ENCODE measurements around the gene ZNF592. TPM values are rescaled to one million over a fixed set of nuclear protein-coding genes. Genes with fewer than 3 reads are reported as not detected.
A peak's percentile ranks its signal among the peaks of the same experiment; 100 is the strongest.

ZNF592 gene
- total and polyA plus RNA-seq, 9 of the 15 experiments (the other 6 are each of a cell fraction or from before 2014, with no cell fraction given): 0.88 to 23.8 (median 7.4) TPM

DNA sequence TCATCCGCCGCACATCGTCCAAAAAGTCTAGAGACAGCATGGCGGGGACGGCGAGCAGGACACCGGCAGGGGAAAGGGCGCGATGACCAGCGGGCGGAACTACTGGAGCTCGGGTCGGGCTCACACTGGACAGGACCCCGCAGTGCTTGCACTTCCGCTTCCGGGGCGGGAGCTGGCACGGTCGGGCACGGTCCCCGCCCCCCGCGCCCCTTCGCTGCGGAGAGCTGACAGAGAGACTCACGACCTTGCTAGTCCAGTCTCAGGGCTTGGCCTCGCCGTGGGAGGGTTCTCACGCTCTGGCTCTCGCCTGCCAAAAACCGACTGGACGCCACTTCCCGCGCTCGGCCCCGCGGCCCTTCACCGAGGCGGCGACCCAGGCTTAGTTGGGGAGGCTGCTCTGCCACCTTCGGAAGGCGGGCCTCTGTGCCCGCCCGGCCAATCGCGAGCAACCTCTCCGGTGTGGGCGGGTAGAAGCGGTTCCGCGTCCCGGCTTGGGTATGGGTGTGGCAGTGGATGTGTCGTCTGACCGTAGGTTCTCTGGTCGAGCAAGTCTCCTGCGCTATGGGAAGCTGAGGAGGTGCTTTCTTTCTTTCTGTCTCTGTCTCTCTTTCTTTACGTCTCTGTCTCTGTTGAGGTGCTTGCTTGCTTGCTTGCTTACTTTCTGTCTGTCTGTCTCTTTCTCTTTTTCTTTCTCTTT, 32.2 kb upstream of the ZNF592 start, which contains the start of gene SEC11A (continued):
- TF ChIP-seq ATF6 (CRISPR knock-in tag; IDR thresholded peaks at IDR 0.05): peak; percentile 46; the same call in 1 of the 2 replicates
- TF ChIP-seq TCFL5 (CRISPR knock-in tag; conservative IDR thresholded peaks at IDR 0.05): no peak
- TF ChIP-seq CBFA2T3 (IDR thresholded peaks at IDR 0.05): no peak; the same call in 1 of the 2 replicates
- TF ChIP-seq ZBTB11 (CRISPR knock-in tag; IDR thresholded peaks at IDR 0.05): peak; percentile 92 to 99 (median 98)
- peak in 1 of 2 experiments; percentile 90; a peak in 1 of 4 replicates for TF ChIP-seq BCLAF1 (IDR thresholded peaks at IDR 0.05; ENCODE audit: borderline replicate concordance in 1 of 2, control insufficient read depth in 1 of 2, low read depth in 2 of 2, low read length in 1 of 2)
- peak; percentile 97 for TF ChIP-seq POLR2G (IDR thresholded peaks at IDR 0.05; ENCODE audit: low read depth, low read length)
- no peak for TF ChIP-seq MECOM (CRISPR knock-in tag; IDR thresholded peaks at IDR 0.05)
- TF ChIP-seq SIN3A (IDR thresholded peaks at IDR 0.05; ENCODE audit: borderline replicate concordance in 2 of 2, control insufficient read depth in 1 of 2, low read depth in 2 of 2, low read length in 2 of 2): peak; percentile 87 to 94
- TF ChIP-seq, protein P1, sequence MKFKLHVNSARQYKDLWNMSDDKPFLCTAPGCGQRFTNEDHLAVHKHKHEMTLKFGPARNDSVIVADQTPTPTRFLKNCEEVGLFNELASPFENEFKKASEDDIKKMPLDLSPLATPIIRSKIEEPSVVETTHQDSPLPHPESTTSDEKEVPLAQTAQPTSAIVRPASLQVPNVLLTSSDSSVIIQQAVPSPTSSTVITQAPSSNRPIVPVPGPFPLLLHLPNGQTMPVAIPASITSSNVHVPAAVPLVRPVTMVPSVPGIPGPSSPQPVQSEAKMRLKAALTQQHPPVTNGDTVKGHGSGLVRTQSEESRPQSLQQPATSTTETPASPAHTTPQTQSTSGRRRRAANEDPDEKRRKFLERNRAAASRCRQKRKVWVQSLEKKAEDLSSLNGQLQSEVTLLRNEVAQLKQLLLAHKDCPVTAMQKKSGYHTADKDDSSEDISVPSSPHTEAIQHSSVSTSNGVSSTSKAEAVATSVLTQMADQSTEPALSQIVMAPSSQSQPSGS (CRISPR knock-in tag; IDR thresholded peaks at IDR 0.05): no peak
- TF ChIP-seq, protein P2, sequence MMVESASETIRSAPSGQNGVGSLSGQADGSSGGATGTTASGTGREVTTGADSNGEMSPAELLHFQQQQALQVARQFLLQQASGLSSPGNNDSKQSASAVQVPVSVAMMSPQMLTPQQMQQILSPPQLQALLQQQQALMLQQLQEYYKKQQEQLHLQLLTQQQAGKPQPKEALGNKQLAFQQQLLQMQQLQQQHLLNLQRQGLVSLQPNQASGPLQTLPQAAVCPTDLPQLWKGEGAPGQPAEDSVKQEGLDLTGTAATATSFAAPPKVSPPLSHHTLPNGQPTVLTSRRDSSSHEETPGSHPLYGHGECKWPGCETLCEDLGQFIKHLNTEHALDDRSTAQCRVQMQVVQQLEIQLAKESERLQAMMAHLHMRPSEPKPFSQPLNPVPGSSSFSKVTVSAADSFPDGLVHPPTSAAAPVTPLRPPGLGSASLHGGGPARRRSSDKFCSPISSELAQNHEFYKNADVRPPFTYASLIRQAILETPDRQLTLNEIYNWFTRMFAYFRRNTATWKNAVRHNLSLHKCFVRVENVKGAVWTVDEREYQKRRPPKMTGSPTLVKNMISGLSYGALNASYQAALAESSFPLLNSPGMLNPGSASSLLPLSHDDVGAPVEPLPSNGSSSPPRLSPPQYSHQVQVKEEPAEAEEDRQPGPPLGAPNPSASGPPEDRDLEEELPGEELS (CRISPR knock-in tag; IDR thresholded peaks at IDR 0.05; ENCODE audit: borderline replicate concordance): peak; percentile 87; the same call in 1 of the 2 replicates

Measured in K562 (cell line).